ENCODE results near the gene COL5A1. TPM values are rescaled to one million over a fixed set of nuclear protein-coding genes. Genes with fewer than 3 reads are reported as not detected.

Gene COL5A1
- total RNA-seq, 6 experiments from 2014 or later = 196 to 308 (median 225) TPM

DNA sequence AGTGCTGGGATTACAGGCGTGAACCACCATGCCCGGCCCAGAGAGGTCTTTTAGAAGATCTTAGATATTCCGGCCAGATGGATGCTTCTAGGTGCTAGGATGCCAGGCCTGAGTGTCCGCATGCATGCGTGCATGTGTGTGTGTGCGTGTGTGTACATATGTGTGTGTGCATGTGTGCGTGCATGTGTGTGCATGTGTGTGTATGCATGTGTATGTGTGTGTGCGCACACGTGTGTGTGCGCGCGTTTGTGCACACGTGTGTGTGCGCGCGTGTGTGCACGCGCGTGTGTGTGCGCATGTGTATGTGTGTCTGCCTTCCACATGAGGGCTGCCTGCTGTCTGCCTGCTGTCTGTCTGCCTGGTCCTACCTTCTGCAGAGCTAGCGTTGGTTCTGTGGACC, 151.0 kb downstream of the COL5A1 start:
- H3K4me1 Mint-ChIP-seq (ENCODE audit: low read depth) = peaks cover 6% of the 10 kb centered on the region; the same call in 1 of the 2 replicates
- H3K27ac Mint-ChIP-seq = peak overlapping the region; percentile 55; the same call in 1 of the 2 replicates
- TF ChIP-seq, protein P1, sequence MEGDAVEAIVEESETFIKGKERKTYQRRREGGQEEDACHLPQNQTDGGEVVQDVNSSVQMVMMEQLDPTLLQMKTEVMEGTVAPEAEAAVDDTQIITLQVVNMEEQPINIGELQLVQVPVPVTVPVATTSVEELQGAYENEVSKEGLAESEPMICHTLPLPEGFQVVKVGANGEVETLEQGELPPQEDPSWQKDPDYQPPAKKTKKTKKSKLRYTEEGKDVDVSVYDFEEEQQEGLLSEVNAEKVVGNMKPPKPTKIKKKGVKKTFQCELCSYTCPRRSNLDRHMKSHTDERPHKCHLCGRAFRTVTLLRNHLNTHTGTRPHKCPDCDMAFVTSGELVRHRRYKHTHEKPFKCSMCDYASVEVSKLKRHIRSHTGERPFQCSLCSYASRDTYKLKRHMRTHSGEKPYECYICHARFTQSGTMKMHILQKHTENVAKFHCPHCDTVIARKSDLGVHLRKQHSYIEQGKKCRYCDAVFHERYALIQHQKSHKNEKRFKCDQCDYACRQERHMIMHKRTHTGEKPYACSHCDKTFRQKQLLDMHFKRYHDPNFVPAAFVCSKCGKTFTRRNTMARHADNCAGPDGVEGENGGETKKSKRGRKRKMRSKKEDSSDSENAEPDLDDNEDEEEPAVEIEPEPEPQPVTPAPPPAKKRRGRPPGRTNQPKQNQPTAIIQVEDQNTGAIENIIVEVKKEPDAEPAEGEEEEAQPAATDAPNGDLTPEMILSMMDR (IDR thresholded peaks at IDR 0.05) = no peak
- H3K4me3 Mint-ChIP-seq = no peak overlapping the region; the same call in 1 of the 2 replicates
- no peak for DNase-seq
- peaks cover 54% of the 10 kb centered on the region for H3K27me3 Mint-ChIP-seq (ENCODE audit: insufficient read depth)
- peaks cover 33% of the 10 kb centered on the region for H3K36me3 Mint-ChIP-seq (ENCODE audit: low read depth)
- no peaks in the 10 kb centered on the region for H3K9me3 Mint-ChIP-seq

DNA sequence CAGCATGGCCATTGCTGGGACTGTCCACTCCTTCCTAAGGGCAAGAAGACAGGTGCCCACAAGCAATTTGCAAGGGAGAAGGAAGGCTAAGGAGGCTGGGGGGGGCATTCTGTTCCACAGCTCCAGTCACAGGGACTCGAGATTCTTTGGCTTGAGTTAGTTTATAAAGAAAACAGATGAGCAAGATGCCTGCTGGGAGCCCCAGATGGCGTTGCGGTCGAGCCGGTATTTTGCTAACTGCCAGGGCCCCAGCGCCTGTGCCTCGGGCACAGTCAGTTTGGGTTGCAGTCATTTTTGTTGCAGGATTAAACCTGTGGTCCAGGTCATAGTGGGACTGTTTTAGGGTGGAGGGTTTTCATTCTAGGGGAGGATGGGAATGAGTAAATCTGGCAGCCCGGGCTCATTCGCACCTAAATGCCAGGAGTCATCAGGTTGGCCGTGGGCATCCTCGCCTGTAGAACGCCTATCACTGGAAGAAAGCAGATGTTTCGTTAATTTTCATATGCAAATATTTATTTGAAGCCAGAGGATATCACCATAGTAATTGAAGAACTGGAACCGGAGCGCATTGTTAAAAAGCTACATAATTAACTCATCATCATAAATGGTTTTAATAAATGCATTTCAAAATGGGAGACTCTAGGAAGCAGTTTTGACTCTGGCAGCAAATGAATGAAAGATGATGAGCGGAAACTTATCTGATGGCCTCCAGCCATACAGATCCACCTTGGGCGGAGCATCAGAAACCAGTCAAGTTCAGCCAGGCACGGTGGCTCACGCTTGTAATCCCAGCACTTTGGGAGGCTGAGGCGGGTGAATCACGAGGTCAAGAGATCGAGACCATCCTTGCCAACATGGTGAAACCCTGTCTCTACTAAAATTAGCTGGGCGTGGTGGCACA, 151.9 kb downstream of the COL5A1 start:
- Mint-ChIP-seq H3K4me3 (no peak overlapping the region; the same call in 1 of the 2 replicates), H3K27ac (peak overlapping the region; percentile 38), H3K36me3 (ENCODE audit: low read depth) (peaks cover 40% of the 10 kb centered on the region), H3K4me1 (ENCODE audit: low read depth) (peaks cover 6% of the 10 kb centered on the region; the same call in 1 of the 2 replicates), H3K9me3 (no peaks in the 10 kb centered on the region), H3K27me3 (ENCODE audit: insufficient read depth) (peaks cover 50% of the 10 kb centered on the region)
- no peak for DNase-seq
- TF ChIP-seq, protein P1 (IDR thresholded peaks at IDR 0.05) = no peak

DNA sequence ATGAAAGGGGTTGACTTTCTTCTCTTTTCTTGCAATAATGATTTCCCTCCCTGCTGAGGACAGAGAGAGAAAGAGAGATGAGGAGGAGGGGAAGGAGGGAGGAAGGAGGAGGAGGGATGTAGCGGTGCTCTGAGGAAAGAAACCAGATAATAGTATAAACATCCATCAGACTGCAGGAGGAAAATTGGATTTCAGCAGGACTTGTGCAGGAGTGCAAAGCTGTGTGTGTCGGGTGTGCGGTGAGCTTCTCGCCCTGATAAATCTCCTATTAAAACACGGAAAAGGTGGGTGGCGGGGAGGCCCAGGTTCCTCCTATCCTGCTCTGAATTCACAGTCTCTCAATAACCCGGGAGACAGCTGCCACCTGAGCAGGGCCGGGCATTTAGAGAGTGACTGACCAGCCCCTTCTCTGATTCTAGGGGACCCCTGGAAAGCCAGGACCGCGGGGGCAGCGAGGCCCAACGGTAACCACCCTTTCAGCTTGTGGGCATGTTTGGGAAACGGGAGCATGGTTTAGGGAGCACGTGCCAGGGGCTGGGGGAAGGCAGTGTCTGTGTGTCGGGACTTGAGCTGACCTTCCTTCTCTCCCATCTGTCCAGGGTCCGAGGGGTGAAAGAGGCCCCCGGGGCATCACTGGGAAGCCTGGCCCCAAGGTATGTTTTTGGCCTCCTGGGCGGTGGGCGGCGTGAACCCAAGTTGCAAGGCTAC, 153.2 kb downstream of the COL5A1 start:
- Mint-ChIP-seq H3K36me3 (ENCODE audit: low read depth) (peaks cover 44% of the 10 kb centered on the region), H3K27me3 (ENCODE audit: insufficient read depth) (peaks cover 50% of the 10 kb centered on the region), H3K4me1 (ENCODE audit: low read depth) (peaks cover 10% of the 10 kb centered on the region; the same call in 1 of the 2 replicates), H3K4me3 (no peak overlapping the region; the same call in 1 of the 2 replicates), H3K27ac (peak overlapping the region; percentile 7; the same call in 1 of the 2 replicates), H3K9me3 (no peaks in the 10 kb centered on the region)
- TF ChIP-seq, protein P1 (IDR thresholded peaks at IDR 0.05) = no peak
- no peak for DNase-seq

DNA sequence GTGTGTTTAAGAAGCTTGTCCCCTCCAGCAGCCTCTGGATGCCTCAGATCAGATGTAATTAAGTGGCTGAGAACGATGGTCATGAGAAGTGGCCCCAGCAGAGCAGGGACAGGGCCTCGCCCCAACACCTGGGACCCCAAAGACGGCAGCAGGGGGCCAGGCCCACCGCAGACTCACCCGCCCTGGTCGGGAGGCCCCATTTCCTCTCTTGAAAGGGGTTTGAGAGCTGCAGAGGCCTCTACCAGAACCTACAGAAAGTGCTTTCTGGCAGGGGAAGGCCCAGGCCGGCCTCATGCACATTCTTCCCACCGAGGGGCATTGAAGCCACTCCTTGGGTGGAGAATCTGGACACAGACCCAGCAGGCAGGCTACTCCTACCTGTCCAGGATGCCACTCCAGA, 153.8 kb downstream of the COL5A1 start:
- no peak for DNase-seq
- Mint-ChIP-seq H3K9me3 (no peaks in the 10 kb centered on the region), H3K4me3 (no peak overlapping the region), H3K36me3 (ENCODE audit: low read depth) (peaks cover 47% of the 10 kb centered on the region), H3K27ac (no peak overlapping the region), H3K27me3 (ENCODE audit: insufficient read depth) (peaks cover 47% of the 10 kb centered on the region), H3K4me1 (ENCODE audit: low read depth) (peaks cover 15% of the 10 kb centered on the region; the same call in 1 of the 2 replicates)
- TF ChIP-seq, protein P1 (IDR thresholded peaks at IDR 0.05) = no peak

DNA sequence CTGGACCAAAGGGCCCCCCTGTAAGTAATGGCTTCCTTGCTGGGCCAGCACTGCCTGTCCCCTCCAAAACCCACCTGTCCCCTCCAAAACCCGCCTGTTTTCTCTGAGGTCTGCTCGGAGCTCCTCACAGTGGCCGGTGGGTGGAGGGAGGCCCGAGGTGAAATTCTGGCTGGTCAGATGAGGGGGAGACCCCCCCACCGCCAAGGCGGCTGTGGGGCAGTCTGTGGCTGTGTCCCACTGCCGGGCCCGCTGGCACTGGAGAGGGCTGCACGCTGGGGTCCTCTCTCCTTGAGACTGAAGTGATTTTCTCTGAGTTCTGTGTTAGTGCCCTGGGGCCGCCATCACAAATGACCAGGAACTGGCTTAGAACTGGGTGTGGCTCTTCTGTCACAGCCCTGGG, 155.3 kb downstream of the COL5A1 start:
- peak overlapping the region; percentile 36; the same call in 1 of the 2 replicates for H3K27ac Mint-ChIP-seq
- H3K4me1 Mint-ChIP-seq (ENCODE audit: low read depth) = peaks cover 11% of the 10 kb centered on the region; the same call in 1 of the 2 replicates
- DNase-seq = no peak
- TF ChIP-seq, protein P1 (IDR thresholded peaks at IDR 0.05) = no peak
- H3K9me3 Mint-ChIP-seq = no peaks in the 10 kb centered on the region
- peaks cover 44% of the 10 kb centered on the region for H3K27me3 Mint-ChIP-seq (ENCODE audit: insufficient read depth)
- no peak overlapping the region; the same call in 1 of the 2 replicates for H3K4me3 Mint-ChIP-seq
- peaks cover 51% of the 10 kb centered on the region for H3K36me3 Mint-ChIP-seq (ENCODE audit: low read depth)
